HG03342 (cell line): Measurements from ENCODE around the gene PHOX2A.

Source experiments
- ATAC-seq: cut with Tn5 transposase; IDR thresholded peaks from one replicate; pipeline ENCODE4 v1.9.1; 2021; ENCODE audit warnings: mild to moderate bottlenecking, moderate library complexity; ENCODE audit not compliant: unreplicated experiment

The PHOX2A gene

DNA sequence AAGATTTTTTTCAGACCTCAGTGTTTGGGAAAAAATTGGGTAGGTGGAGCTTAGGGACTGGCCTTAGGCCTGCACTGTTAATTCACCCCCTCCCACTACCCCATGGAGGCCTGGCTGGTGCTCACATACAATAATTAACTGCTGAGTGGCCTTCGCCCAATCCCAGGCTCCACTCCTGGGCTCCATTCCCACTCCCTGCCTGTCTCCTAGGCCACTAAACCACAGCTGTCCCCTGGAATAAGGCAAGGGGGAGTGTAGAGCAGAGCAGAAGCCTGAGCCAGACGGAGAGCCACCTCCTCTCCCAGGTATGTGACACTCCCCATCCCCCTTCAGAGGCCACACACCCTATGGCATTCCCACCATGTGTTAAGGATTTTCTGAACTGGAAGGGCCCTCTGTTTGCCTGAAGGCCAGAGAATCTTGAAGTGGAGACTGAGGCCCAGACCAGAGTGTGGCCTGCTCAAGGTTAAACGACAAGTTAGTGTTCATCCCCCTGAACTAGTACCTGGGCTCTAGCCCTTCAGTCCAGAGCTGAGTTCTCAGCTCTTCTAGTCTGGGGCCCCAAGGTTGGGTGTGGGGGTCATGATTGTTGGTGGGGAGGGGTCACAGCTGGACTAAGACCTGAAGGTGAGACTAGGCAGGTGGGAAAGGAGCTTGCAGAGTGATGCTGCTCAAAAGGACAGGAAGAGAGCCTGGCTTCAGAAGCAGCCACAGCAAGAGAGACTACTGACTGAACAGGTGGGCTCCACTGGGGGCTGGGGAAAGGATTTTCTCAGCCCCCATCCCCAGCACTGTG, 54.3 kb downstream of the PHOX2A start:
- no peak for ATAC-seq
